Measurements from ENCODE around the gene ZDHHC1.
"Not testable (repeated sequence)": the region's sequence is repeated elsewhere in the genome, so short reads cannot be mapped to it uniquely, and the experiment has no call there.

ZDHHC1 gene

GRCh38 chr16:67361038-67361437 lies 55.2 kb downstream of the ZDHHC1 start:
- DNase-seq (ENCODE audit: low spot score) = no peak

DNA sequence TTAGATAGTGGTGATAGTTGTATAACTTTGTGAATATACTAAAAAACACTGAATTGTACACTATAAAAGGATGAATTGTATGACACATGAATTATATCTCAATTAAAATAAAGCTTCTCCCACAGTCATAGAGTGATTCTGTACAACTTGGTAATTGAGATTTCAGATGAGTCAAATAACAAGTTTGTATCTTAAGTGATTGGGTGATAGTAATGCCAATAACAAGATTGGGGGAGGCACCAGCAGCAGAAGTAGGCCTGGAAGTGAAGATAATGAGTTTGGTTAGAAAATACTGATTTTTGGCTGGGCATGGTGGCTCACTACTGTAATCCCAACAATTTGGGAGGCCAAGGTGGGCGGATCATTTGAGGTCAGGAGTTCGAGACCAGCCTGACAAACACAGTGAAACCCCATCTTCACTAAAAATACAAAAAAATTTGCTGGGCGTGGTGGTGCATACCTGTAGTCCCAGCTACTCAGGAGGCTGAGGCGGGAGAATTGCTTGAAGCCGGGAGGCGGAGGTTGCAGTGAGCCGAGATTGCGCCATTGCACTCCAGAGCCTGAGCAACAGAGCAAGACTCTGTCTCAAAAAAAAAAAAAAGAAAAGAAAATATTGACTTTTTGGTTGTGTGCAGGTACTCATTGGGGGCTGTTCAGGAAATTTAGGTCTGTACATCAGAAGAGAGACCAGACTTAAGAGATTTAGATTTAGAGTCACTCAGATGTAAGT lies 56.6 kb downstream of the ZDHHC1 start:
- not testable (repeated sequence) for DNase-seq (ENCODE audit: low spot score)

DNA sequence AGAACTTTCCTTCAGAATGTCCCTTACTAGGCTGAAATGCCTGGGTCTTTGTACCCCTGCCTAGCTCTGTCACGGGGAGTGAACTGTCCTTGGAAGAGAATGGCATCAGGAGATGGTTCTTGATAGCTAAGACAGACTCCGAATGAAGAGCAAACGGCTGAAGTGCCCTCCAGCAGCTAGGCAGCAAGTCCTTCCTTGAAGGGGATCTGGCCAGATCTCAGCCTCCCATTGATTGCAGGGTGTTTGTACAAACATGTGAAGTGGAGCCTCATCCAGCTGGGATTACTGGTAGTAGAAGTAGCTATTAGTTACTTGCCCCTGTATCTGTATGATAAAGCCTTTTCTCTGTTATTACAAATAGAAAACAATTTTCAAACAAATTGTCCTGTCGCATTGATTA lies 58.7 kb downstream of the ZDHHC1 start:
- DNase-seq (ENCODE audit: low spot score) = no peak

DNA sequence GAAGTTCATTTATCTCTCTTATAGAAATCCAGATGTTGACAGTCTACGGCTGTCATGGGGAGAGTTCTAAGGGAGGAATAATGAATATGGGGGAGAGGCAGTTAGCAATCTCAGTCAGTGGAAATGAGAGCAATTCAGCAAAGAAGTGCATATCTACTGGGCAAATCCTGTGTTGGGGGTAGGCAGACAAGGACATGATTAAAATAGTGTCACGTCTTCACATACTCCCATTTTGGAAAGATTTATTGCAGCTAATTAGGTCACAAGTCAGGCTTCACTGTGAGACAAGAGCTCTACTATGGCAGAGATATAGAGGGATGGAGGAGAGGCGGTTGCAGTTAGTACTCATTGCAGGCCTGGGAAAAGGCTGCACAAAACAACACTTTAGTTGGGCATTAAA lies 59.9 kb downstream of the ZDHHC1 start:
- no peak for DNase-seq (ENCODE audit: low spot score)

- not testable (repeated sequence) for DNase-seq (ENCODE audit: low spot score)
These were observed 63.8 kb downstream of the ZDHHC1 start for GRCh38 chr16:67352463-67352862.

DNA sequence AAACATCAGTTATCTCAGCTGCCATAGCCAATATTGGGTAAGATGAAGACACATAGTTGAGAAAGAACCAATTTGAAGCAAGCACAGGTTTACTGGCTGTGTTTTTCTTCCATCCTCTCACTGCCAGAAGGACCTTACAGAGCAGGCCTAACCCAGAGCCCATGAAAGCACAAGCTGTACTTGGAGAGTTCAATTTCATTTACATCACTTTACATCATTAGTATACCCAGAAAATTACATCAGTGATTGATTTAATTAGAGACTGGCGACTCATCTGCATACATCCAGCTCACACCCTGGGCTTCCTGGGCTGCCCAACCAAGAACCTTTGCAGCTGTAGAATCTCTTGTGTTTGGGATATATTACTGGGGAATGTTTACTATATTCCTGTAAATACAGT lies 66.0 kb downstream of the ZDHHC1 start:
- no peak for DNase-seq (ENCODE audit: low spot score)

GRCh38 chr16:67349172-67349571 lies 67.1 kb downstream of the ZDHHC1 start:
- no peak for DNase-seq (ENCODE audit: low spot score)

DNA sequence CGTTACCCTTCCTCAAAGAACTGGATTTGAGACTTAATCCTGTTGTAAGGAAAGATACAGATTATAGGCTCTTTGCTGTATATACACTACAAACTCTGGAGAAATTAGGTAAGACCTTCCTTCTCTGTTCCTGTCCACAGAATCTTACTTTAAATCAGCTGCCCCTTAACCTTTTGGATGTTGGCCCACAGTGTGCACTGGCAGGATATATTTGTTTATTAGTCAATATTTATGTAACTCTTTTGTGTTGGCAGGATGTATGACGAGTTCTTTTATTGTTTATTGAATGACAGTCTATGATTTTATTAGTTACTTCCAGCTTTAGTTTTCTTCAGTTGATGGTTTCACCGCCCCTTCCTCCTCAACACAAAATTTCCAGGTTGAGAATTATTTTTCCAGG lies 69.9 kb downstream of the ZDHHC1 start:
- DNase-seq (ENCODE audit: low spot score) = no peak

DNA sequence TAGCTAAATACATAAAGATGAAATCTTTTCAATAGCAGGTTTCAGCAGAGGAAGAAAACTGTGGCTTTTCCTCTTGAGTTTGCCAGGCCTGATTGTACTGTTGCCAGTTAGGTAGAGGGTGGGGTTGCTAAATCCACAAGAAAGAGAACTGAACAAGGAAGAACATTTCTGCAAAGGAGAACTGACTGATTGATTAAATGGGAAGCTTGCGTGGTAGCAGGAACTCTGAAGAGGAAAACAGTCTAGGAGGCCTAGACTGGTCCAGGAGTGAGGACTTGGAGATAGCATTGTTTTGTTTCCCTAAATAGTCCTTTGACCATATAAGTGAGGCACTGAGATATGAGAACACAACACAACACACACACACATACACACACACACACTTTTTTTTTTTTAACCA lies 70.9 kb downstream of the ZDHHC1 start:
- no peak for DNase-seq (ENCODE audit: low spot score)

Data from AG20443 (cell line).